LNCaP clone FGC (cell line): ENCODE measurements around the gene TRPM6.

Experiments used
- DNase-seq: peaks from one replicate; pipeline ENCODE4 v3.0.0-alpha.2; 2011; ENCODE audit warnings: low read depth
- H3K4me3 ChIP-seq: 2 replicates; pipeline ENCODE4 v1.5.1; 2011; ENCODE audit warnings: mild to moderate bottlenecking, low read depth, low read length, control low read depth
- TF ChIP-seq, protein P1 (sequence below): IDR thresholded peaks from 2 replicates; pipeline ENCODE4 v1.5.1; 2012; ENCODE audit warnings: mild to moderate bottlenecking; ENCODE audit not compliant: control insufficient read depth, insufficient read depth; ENCODE audit errors: extremely low read depth

TRPM6 gene

GRCh38 chr9:74674077-74674476 is 213.6 kb downstream of the TRPM6 start:
- no peak for DNase-seq
- TF ChIP-seq, protein P1, sequence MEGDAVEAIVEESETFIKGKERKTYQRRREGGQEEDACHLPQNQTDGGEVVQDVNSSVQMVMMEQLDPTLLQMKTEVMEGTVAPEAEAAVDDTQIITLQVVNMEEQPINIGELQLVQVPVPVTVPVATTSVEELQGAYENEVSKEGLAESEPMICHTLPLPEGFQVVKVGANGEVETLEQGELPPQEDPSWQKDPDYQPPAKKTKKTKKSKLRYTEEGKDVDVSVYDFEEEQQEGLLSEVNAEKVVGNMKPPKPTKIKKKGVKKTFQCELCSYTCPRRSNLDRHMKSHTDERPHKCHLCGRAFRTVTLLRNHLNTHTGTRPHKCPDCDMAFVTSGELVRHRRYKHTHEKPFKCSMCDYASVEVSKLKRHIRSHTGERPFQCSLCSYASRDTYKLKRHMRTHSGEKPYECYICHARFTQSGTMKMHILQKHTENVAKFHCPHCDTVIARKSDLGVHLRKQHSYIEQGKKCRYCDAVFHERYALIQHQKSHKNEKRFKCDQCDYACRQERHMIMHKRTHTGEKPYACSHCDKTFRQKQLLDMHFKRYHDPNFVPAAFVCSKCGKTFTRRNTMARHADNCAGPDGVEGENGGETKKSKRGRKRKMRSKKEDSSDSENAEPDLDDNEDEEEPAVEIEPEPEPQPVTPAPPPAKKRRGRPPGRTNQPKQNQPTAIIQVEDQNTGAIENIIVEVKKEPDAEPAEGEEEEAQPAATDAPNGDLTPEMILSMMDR: no peak
- H3K4me3 ChIP-seq: no peak overlapping the region
